ENCODE data around the gene SLC25A43. TPM values are rescaled to one million over a fixed set of nuclear protein-coding genes. Genes with fewer than 3 reads are reported as not detected.

Gene SLC25A43
- total RNA-seq, 1 experiment from 2014 or later = 4.5 TPM

DNA sequence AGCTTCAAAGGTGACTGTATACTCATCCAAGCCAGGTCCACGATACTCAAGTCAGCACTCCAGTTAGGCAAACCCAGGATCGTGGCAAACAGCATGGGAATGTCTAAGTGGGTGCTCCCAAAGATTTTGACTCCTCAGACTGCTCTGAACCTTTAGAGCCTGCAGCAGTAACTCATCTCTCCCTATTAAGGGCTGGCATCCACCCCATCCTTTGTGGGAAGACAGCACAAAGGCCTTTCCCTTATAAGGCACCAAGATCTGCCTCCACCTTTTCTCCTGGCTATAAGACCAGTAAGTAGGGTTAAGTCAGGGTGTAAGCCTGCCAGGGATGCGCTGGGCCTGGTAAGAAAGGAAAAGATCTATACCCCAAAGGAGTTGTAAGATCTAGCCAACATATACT, 23.6 kb upstream of the SLC25A43 start (continued):
- TF ChIP-seq, protein P1, sequence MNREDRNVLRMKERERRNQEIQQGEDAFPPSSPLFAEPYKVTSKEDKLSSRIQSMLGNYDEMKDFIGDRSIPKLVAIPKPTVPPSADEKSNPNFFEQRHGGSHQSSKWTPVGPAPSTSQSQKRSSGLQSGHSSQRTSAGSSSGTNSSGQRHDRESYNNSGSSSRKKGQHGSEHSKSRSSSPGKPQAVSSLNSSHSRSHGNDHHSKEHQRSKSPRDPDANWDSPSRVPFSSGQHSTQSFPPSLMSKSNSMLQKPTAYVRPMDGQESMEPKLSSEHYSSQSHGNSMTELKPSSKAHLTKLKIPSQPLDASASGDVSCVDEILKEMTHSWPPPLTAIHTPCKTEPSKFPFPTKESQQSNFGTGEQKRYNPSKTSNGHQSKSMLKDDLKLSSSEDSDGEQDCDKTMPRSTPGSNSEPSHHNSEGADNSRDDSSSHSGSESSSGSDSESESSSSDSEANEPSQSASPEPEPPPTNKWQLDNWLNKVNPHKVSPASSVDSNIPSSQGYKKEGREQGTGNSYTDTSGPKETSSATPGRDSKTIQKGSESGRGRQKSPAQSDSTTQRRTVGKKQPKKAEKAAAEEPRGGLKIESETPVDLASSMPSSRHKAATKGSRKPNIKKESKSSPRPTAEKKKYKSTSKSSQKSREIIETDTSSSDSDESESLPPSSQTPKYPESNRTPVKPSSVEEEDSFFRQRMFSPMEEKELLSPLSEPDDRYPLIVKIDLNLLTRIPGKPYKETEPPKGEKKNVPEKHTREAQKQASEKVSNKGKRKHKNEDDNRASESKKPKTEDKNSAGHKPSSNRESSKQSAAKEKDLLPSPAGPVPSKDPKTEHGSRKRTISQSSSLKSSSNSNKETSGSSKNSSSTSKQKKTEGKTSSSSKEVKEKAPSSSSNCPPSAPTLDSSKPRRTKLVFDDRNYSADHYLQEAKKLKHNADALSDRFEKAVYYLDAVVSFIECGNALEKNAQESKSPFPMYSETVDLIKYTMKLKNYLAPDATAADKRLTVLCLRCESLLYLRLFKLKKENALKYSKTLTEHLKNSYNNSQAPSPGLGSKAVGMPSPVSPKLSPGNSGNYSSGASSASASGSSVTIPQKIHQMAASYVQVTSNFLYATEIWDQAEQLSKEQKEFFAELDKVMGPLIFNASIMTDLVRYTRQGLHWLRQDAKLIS (CRISPR knock-in tag; IDR thresholded peaks at IDR 0.05; ENCODE audit: borderline replicate concordance) = no peak
- TF ChIP-seq PRRX2 (CRISPR knock-in tag; IDR thresholded peaks at IDR 0.05) = no peak
- TF ChIP-seq, protein P2, sequence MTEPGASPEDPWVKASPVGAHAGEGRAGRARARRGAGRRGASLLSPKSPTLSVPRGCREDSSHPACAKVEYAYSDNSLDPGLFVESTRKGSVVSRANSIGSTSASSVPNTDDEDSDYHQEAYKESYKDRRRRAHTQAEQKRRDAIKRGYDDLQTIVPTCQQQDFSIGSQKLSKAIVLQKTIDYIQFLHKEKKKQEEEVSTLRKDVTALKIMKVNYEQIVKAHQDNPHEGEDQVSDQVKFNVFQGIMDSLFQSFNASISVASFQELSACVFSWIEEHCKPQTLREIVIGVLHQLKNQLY (CRISPR knock-in tag; IDR thresholded peaks at IDR 0.05) = no peak
- TF ChIP-seq, protein P3, sequence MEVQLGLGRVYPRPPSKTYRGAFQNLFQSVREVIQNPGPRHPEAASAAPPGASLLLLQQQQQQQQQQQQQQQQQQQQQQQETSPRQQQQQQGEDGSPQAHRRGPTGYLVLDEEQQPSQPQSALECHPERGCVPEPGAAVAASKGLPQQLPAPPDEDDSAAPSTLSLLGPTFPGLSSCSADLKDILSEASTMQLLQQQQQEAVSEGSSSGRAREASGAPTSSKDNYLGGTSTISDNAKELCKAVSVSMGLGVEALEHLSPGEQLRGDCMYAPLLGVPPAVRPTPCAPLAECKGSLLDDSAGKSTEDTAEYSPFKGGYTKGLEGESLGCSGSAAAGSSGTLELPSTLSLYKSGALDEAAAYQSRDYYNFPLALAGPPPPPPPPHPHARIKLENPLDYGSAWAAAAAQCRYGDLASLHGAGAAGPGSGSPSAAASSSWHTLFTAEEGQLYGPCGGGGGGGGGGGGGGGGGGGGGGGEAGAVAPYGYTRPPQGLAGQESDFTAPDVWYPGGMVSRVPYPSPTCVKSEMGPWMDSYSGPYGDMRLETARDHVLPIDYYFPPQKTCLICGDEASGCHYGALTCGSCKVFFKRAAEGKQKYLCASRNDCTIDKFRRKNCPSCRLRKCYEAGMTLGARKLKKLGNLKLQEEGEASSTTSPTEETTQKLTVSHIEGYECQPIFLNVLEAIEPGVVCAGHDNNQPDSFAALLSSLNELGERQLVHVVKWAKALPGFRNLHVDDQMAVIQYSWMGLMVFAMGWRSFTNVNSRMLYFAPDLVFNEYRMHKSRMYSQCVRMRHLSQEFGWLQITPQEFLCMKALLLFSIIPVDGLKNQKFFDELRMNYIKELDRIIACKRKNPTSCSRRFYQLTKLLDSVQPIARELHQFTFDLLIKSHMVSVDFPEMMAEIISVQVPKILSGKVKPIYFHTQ (CRISPR knock-in tag; IDR thresholded peaks at IDR 0.05) = no peak
- TF ChIP-seq, protein P4, sequence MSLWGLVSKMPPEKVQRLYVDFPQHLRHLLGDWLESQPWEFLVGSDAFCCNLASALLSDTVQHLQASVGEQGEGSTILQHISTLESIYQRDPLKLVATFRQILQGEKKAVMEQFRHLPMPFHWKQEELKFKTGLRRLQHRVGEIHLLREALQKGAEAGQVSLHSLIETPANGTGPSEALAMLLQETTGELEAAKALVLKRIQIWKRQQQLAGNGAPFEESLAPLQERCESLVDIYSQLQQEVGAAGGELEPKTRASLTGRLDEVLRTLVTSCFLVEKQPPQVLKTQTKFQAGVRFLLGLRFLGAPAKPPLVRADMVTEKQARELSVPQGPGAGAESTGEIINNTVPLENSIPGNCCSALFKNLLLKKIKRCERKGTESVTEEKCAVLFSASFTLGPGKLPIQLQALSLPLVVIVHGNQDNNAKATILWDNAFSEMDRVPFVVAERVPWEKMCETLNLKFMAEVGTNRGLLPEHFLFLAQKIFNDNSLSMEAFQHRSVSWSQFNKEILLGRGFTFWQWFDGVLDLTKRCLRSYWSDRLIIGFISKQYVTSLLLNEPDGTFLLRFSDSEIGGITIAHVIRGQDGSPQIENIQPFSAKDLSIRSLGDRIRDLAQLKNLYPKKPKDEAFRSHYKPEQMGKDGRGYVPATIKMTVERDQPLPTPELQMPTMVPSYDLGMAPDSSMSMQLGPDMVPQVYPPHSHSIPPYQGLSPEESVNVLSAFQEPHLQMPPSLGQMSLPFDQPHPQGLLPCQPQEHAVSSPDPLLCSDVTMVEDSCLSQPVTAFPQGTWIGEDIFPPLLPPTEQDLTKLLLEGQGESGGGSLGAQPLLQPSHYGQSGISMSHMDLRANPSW (CRISPR knock-in tag; conservative IDR thresholded peaks at IDR 0.05; ENCODE audit: low read depth) = no peak
- no peak for TF ChIP-seq ZNF219 (CRISPR knock-in tag; IDR thresholded peaks at IDR 0.05; ENCODE audit: borderline replicate concordance)
- TF ChIP-seq ZNF263 (CRISPR knock-in tag; IDR thresholded peaks at IDR 0.05; ENCODE audit: low read depth) = no peak

DNA sequence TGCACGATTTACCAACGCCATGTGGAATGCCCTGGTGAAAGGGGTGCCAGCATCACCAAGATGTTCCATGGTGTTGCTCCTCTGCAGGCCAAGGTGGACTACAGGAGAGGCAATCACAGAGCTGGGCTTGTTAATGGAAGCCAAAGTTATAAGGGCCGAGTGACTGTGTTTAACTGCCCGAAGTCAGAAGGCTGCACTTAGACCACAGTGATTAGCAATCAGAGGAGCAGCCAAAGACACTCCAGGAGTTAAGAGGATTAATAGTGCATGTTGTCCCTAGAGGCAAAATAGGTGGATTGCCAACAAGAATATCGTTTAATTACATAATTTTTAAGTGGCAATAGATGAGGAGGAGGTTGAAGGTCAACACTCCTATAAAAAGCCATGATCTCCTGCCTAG, 22.8 kb upstream of the SLC25A43 start:
- no peaks in the 10 kb centered on the region for H3K36me3 Mint-ChIP-seq
- no peak overlapping the region for H3K4me3 Mint-ChIP-seq
- ChIA-PET CTCF (no interaction called here), POLR2A (no interaction called here)
- H3K9me3 Mint-ChIP-seq = no peaks in the 10 kb centered on the region
- peaks cover 15% of the 10 kb centered on the region for H3K4me1 Mint-ChIP-seq
- DNase-seq (ENCODE audit: low spot score) = no peak
- H3K27ac Mint-ChIP-seq = no peak overlapping the region
- H3K27me3 Mint-ChIP-seq (ENCODE audit: low read depth) = peaks cover 4% of the 10 kb centered on the region; the same call in 1 of the 2 replicates
- TF ChIP-seq, protein P5, sequence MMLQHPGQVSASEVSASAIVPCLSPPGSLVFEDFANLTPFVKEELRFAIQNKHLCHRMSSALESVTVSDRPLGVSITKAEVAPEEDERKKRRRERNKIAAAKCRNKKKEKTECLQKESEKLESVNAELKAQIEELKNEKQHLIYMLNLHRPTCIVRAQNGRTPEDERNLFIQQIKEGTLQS (CRISPR knock-in tag; conservative IDR thresholded peaks at IDR 0.05) = no peak
- TF ChIP-seq MXD4 (CRISPR knock-in tag; IDR thresholded peaks at IDR 0.05; ENCODE audit: borderline replicate concordance) = no peak
- no peak for TF ChIP-seq ZNF219 (CRISPR knock-in tag; IDR thresholded peaks at IDR 0.05; ENCODE audit: borderline replicate concordance)
- no peak for TF ChIP-seq RELA (CRISPR knock-in tag; IDR thresholded peaks at IDR 0.05; ENCODE audit: borderline replicate concordance)
- no peak for TF ChIP-seq NR3C1 (CRISPR knock-in tag; conservative IDR thresholded peaks at IDR 0.05; ENCODE audit: low read depth)
- TF ChIP-seq TCF7 (CRISPR knock-in tag; IDR thresholded peaks at IDR 0.05; ENCODE audit: low read depth) = no peak
- no peak for ATAC-seq

All from WTC11 (cell line).